HEK293T (cell line): Measurements from ENCODE around the gene TMEM263.

Experiments
- CTCF ChIA-PET: fragments of 350-600 bp; formaldehyde crosslinking; extraction: SDS; loops from one replicate; lab custom pipeline; 2021; ENCODE audit warnings: antibody characterized with exemption, inconsistent platforms; lab: Yijun Ruan, JAX
- POLR2A ChIA-PET: fragments of 350-600 bp; formaldehyde crosslinking; extraction: SDS; loops from one replicate; lab custom pipeline; 2020; ENCODE audit warnings: antibody characterized with exemption, inconsistent platforms; lab: Yijun Ruan, JAX
- DNase-seq: peaks from one replicate; pipeline ENCODE4 v3.0.0; 2012; ENCODE audit warnings: mixed read lengths; ENCODE audit errors: extremely low spot score
- ARNT ChIP-seq: fragments of 450-650 bp; IDR thresholded peaks from 2 replicates; pipeline ENCODE4 v1.6.1; 2017; ENCODE audit warnings: mild to moderate bottlenecking
- BHLHE40 ChIP-seq: fragments of 450-650 bp; IDR thresholded peaks from 2 replicates; pipeline ENCODE4 v1.6.1; 2016; ENCODE audit warnings: mild to moderate bottlenecking, moderate library complexity, borderline replicate concordance
- CTBP1 ChIP-seq: fragments of 450-650 bp; IDR thresholded peaks from 2 replicates; pipeline ENCODE4 v1.6.1; 2016; ENCODE audit warnings: borderline replicate concordance
- ELF4 ChIP-seq: fragments of 450-650 bp; IDR thresholded peaks from 2 replicates; pipeline ENCODE4 v1.6.1; 2017; ENCODE audit warnings: antibody characterized with exemption
- FOXA1 ChIP-seq: fragments of 450-650 bp; IDR thresholded peaks from 2 replicates; pipeline ENCODE4 v1.6.1; 2016; ENCODE audit warnings: mild to moderate bottlenecking
- FOXK2 ChIP-seq: fragments of 450-650 bp; IDR thresholded peaks from 2 replicates; pipeline ENCODE4 v1.6.1; 2016; ENCODE audit warnings: mild to moderate bottlenecking
- FOXM1 ChIP-seq: fragments of 450-650 bp; IDR thresholded peaks from 2 replicates; pipeline ENCODE4 v1.6.1; 2017; ENCODE audit warnings: mild to moderate bottlenecking, borderline replicate concordance
- HDGF ChIP-seq: fragments of 450-650 bp; IDR thresholded peaks from 2 replicates; pipeline ENCODE4 v1.6.1; 2017; ENCODE audit warnings: antibody characterized with exemption, borderline replicate concordance
- L3MBTL2 ChIP-seq: fragments of 450-650 bp; conservative IDR thresholded peaks from 2 replicates; pipeline ENCODE4 v1.6.1; 2016; ENCODE audit warnings: mild to moderate bottlenecking
- LEF1 ChIP-seq: fragments of 450-650 bp; IDR thresholded peaks from 2 replicates; pipeline ENCODE4 v1.6.1; 2017; ENCODE audit warnings: mild to moderate bottlenecking, borderline replicate concordance
- NFRKB ChIP-seq: fragments of 450-650 bp; IDR thresholded peaks from 2 replicates; pipeline ENCODE4 v1.6.1; 2016; ENCODE audit warnings: mild to moderate bottlenecking, moderate library complexity
- SP1 ChIP-seq: fragments of 450-650 bp; IDR thresholded peaks from 2 replicates; pipeline ENCODE4 v1.6.1; 2017
- SUZ12 ChIP-seq: fragments of 450-650 bp; IDR thresholded peaks from 2 replicates; pipeline ENCODE4 v1.6.1; 2016; ENCODE audit warnings: mild to moderate bottlenecking
- TARDBP ChIP-seq: fragments of 450-650 bp; IDR thresholded peaks from 2 replicates; pipeline ENCODE4 v1.6.1; 2016
- ZNF384 ChIP-seq: fragments of 450-650 bp; IDR thresholded peaks from 2 replicates; pipeline ENCODE4 v1.6.1; 2016
- TF ChIP-seq, protein P1 (sequence below): fragments of 450-650 bp; IDR thresholded peaks from 2 replicates; pipeline ENCODE4 v1.6.1; 2016

TMEM263 gene

GRCh38 chr12:106924268-106924861, 31.3 kb upstream of the TMEM263 start:
- TF ChIP-seq L3MBTL2 (no peak), SP1 (no peak), SUZ12 (no peak), HDGF (no peak), CTBP1 (no peak), ZNF384 (no peak), FOXK2 (no peak), ELF4 (no peak), FOXA1 (no peak), LEF1 (no peak), BHLHE40 (no peak), TARDBP (no peak), FOXM1 (no peak), ARNT (no peak), NFRKB (no peak)
- TF ChIP-seq, protein P1, sequence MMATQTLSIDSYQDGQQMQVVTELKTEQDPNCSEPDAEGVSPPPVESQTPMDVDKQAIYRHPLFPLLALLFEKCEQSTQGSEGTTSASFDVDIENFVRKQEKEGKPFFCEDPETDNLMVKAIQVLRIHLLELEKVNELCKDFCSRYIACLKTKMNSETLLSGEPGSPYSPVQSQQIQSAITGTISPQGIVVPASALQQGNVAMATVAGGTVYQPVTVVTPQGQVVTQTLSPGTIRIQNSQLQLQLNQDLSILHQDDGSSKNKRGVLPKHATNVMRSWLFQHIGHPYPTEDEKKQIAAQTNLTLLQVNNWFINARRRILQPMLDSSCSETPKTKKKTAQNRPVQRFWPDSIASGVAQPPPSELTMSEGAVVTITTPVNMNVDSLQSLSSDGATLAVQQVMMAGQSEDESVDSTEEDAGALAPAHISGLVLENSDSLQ, result no peak
- DNase-seq, result no peak
- ChIA-PET POLR2A (no interaction called here), CTCF (no interaction called here)

- no peak for DNase-seq
- ChIA-PET CTCF (interaction anchor here (0.7 kb wide), 1 partner anchor 205 kb away, joined by 3 read pairs; no protein-coding TSS in a partner anchor), POLR2A (no interaction called here)
- TF ChIP-seq CTBP1 (no peak), SP1 (no peak), TARDBP (no peak), SUZ12 (no peak), FOXM1 (no peak), LEF1 (no peak), FOXA1 (no peak), NFRKB (no peak), ELF4 (no peak), HDGF (no peak), ARNT (no peak), ZNF384 (no peak), FOXK2 (no peak), L3MBTL2 (no peak), BHLHE40 (no peak)
- TF ChIP-seq, protein P1, result no peak
Observed at GRCh38 chr12:106926657-106927056, 29.1 kb upstream of the TMEM263 start.

DNA sequence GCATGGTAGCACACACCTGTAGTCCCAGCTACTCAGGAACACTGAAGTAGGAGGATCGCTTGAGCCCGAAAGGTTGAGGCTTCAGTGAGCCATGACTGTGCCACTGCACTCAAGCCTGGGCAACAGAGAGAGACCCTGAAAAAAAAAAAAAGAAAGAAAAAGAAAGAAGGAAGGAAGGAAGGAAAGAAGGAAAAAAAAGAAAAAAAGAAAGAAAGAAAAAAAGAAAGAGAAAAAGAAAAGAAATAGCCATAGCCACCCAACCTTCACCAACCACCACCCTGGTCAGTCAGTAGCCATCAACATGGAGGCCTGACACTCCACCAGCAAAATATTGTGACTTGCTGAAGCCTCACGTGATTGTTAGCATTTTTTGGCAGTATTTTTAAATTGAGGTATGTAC, 21.4 kb upstream of the TMEM263 start:
- TF ChIP-seq ELF4, result no peak
- no peak for TF ChIP-seq TARDBP
- no peak for TF ChIP-seq BHLHE40
- no peak for TF ChIP-seq FOXK2
- no peak for DNase-seq
- ChIA-PET CTCF (no interaction called here), POLR2A (no interaction called here)

GRCh38 chr12:106941481-106942156, 14.1 kb upstream of the TMEM263 start:
- POLR2A ChIA-PET, result no interaction called here
- CTCF ChIA-PET, result no interaction called here
- TF ChIP-seq, protein P1, result no peak
- no peak for TF ChIP-seq TARDBP
- TF ChIP-seq ZNF384, result no peak
- TF ChIP-seq FOXA1, result no peak
- no peak for TF ChIP-seq FOXK2
- no peak for TF ChIP-seq HDGF
- no peak for TF ChIP-seq FOXM1
- TF ChIP-seq LEF1, result no peak
- TF ChIP-seq NFRKB, result no peak
- TF ChIP-seq L3MBTL2, result no peak
- no peak for TF ChIP-seq SUZ12
- DNase-seq, result no peak

DNA sequence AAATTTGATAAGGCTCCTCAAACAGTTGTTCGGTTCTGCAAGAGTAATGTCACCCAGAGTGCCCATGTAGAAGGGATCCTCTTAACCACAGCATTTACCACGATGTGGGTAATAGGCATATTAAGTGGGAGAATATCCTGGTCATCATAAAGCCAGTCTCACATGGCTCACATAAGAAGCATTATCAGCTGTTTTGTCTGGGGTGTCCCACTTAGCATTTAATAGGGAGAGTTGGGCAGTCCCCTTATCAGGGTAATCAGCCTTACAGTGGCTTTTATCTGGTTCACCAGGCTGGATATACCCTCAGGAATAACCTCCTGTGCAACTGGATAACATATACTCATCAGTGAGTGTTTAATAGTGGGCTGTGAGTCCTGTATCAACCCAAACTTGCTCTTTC, 12.9 kb upstream of the TMEM263 start:
- CTCF ChIA-PET, result no interaction called here
- POLR2A ChIA-PET, result no interaction called here

GRCh38 chr12:106945261-106945851, 10.4 kb upstream of the TMEM263 start:
- ChIA-PET POLR2A (no interaction called here), CTCF (no interaction called here)
- no peak for DNase-seq
- no peak for TF ChIP-seq ARNT
- no peak for TF ChIP-seq FOXA1
- no peak for TF ChIP-seq ELF4
- no peak for TF ChIP-seq FOXK2
- no peak for TF ChIP-seq SP1
- TF ChIP-seq LEF1, result no peak
- no peak for TF ChIP-seq CTBP1
- no peak for TF ChIP-seq HDGF
- no peak for TF ChIP-seq L3MBTL2
- no peak for TF ChIP-seq NFRKB
- TF ChIP-seq BHLHE40, result no peak
- TF ChIP-seq SUZ12, result no peak
- TF ChIP-seq ZNF384, result no peak
- TF ChIP-seq, protein P1, result no peak
- no peak for TF ChIP-seq FOXM1
- no peak for TF ChIP-seq TARDBP

More for the DNA sequence above, 12.9 kb upstream of the TMEM263 start:
- no peak for DNase-seq
- TF ChIP-seq LEF1, result no peak
- TF ChIP-seq NFRKB, result no peak
- no peak for TF ChIP-seq HDGF
- TF ChIP-seq ZNF384, result no peak
- TF ChIP-seq ELF4, result no peak
- no peak for TF ChIP-seq ARNT
- TF ChIP-seq L3MBTL2, result no peak
- no peak for TF ChIP-seq CTBP1
- TF ChIP-seq SUZ12, result no peak
- no peak for TF ChIP-seq FOXK2
- no peak for TF ChIP-seq BHLHE40
- TF ChIP-seq SP1, result no peak
